ENCODE results near the gene KIF23. TPM values are rescaled to one million over a fixed set of nuclear protein-coding genes. Genes with fewer than 3 reads are reported as not detected.
A peak's percentile ranks its signal among the peaks of the same experiment; 100 is the strongest.

The KIF23 gene
- polyA plus RNA-seq, 1 donor (not counting 4 experiments of a cell fraction or from before 2014, with no cell fraction given) = 28.8 TPM

DNA sequence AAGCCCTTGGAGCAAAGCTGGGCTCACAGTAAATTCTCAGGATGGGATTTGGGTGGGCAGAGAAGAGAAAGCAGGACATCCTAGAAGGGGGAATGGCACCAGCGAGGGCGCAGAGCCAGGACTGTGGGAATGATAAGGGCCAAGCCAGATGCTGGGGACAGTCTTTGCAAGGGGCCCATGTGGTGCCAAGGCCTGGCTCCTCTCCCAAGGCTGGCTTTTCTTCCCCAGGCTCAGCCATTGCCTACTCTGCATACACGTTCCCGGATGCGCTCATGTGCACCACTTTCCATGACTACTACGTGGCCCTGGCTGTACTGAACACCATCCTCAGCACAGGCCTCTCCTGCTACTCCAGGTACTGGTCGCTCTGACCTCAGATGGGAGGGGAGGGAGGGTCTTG is 24.7 kb upstream of the KIF23 start:
- no peak for DNase-seq (ENCODE audit: low read depth, low spot score)
- H3K4me2 ChIP-seq (ENCODE audit: control insufficient read depth, extremely low read depth, insufficient read depth, low read depth, low read length) = no peak overlapping the region
- H3K4me1 ChIP-seq (ENCODE audit: control insufficient read depth, extremely low read depth, insufficient read depth, low read length) = peaks cover 40% of the 10 kb centered on the region
- no peak overlapping the region for H2AFZ ChIP-seq (ENCODE audit: control insufficient read depth, low read length)
- H3K9me1 ChIP-seq (ENCODE audit: control insufficient read depth, extremely low read depth, insufficient read depth, low read length) = peaks cover 3% of the 10 kb centered on the region
- dilution Hi-C loops (cut with MboI; ENCODE audit: extremely low pct_ligation_motif_present, low sequenced_read_pairs) = no loop called here
- H4K20me1 ChIP-seq (ENCODE audit: control insufficient read depth, extremely low read depth, insufficient read depth, low read length) = no peaks in the 10 kb centered on the region
- H3K27ac ChIP-seq (ENCODE audit: control insufficient read depth, insufficient read depth, low read length) = no peak overlapping the region
- no peaks in the 10 kb centered on the region for H3K36me3 ChIP-seq (ENCODE audit: control insufficient read depth in 2 of 2, extremely low read depth in 1 of 2, insufficient read depth in 2 of 2, low read length in 2 of 2)
- no peak overlapping the region for H3K9ac ChIP-seq (ENCODE audit: control insufficient read depth, extremely low read depth, insufficient read depth, low read length)
- H3K9me3 ChIP-seq (ENCODE audit: control insufficient read depth, low read depth, low read length) = no peaks in the 10 kb centered on the region
- no peaks in the 10 kb centered on the region for H3K79me2 ChIP-seq (ENCODE audit: control insufficient read depth, insufficient read depth, low read length)
- TF ChIP-seq CTCF (optimal IDR thresholded peaks at IDR 0.05 in 1 of 3, IDR thresholded peaks at IDR 0.05 in 1 of 3, conservative IDR thresholded peaks at IDR 0.05 in 1 of 3; ENCODE audit: extremely low read depth in 1 of 3, insufficient read depth in 2 of 3, low read length in 3 of 3) (no peak), EZH2 (IDR thresholded peaks at IDR 0.05; ENCODE audit: low read length) (no peak)
- H3K4me3 ChIP-seq (ENCODE audit: control insufficient read depth in 2 of 3, extremely low read depth in 1 of 3, insufficient read depth in 2 of 3, low read depth in 1 of 3, low read length in 3 of 3) = no peak overlapping the region
- H3K27me3 ChIP-seq (ENCODE audit: control insufficient read depth, extremely low read depth, insufficient read depth, low read length) = no peaks in the 10 kb centered on the region
- no peak for FAIRE-seq

- no peaks in the 10 kb centered on the region for H4K20me1 ChIP-seq (ENCODE audit: control insufficient read depth, extremely low read depth, insufficient read depth, low read length)
- dilution Hi-C loops (cut with MboI; ENCODE audit: extremely low pct_ligation_motif_present, low sequenced_read_pairs) = no loop called here
- H3K27me3 ChIP-seq (ENCODE audit: control insufficient read depth, extremely low read depth, insufficient read depth, low read length) = no peaks in the 10 kb centered on the region
- H3K27ac ChIP-seq (ENCODE audit: control insufficient read depth, insufficient read depth, low read length) = peak overlapping the region; percentile 28
- peak overlapping the region; percentile 59 for H3K4me2 ChIP-seq (ENCODE audit: control insufficient read depth, extremely low read depth, insufficient read depth, low read depth, low read length)
- no peak overlapping the region for H3K4me3 ChIP-seq (ENCODE audit: control insufficient read depth in 2 of 3, extremely low read depth in 1 of 3, insufficient read depth in 2 of 3, low read depth in 1 of 3, low read length in 3 of 3)
- H3K9me1 ChIP-seq (ENCODE audit: control insufficient read depth, extremely low read depth, insufficient read depth, low read length) = peaks cover 3% of the 10 kb centered on the region
- H3K9ac ChIP-seq (ENCODE audit: control insufficient read depth, extremely low read depth, insufficient read depth, low read length) = no peak overlapping the region
- H3K36me3 ChIP-seq (ENCODE audit: control insufficient read depth in 2 of 2, extremely low read depth in 1 of 2, insufficient read depth in 2 of 2, low read length in 2 of 2) = no peaks in the 10 kb centered on the region
- TF ChIP-seq CTCF (optimal IDR thresholded peaks at IDR 0.05 in 1 of 3, IDR thresholded peaks at IDR 0.05 in 1 of 3, conservative IDR thresholded peaks at IDR 0.05 in 1 of 3; ENCODE audit: extremely low read depth in 1 of 3, insufficient read depth in 2 of 3, low read length in 3 of 3) (no peak), EZH2 (IDR thresholded peaks at IDR 0.05; ENCODE audit: low read length) (no peak)
- no peak for DNase-seq (ENCODE audit: low read depth, low spot score)
- no peaks in the 10 kb centered on the region for H3K79me2 ChIP-seq (ENCODE audit: control insufficient read depth, insufficient read depth, low read length)
- peak; percentile 56 for FAIRE-seq
- H3K9me3 ChIP-seq (ENCODE audit: control insufficient read depth, low read depth, low read length) = no peaks in the 10 kb centered on the region
- H3K4me1 ChIP-seq (ENCODE audit: control insufficient read depth, extremely low read depth, insufficient read depth, low read length) = peaks cover 41% of the 10 kb centered on the region
- no peak overlapping the region for H2AFZ ChIP-seq (ENCODE audit: control insufficient read depth, low read length)
Observed at GRCh38 chr15:69390575-69390974, 23.6 kb upstream of the KIF23 start.
